H9 (cell line): Measurements from ENCODE around the gene MORC1. TPM values are rescaled to one million over a fixed set of nuclear protein-coding genes. Genes with fewer than 3 reads are reported as not detected.

Source experiments
- DNase-seq: peaks from one replicate; pipeline ENCODE4 v3.0.0-alpha.2; 2017
- H2AFZ ChIP-seq: one replicate; pipeline ENCODE4 v1.6.1; 2013; ENCODE audit warnings: mild to moderate bottlenecking, low read length, control low read depth, moderate library complexity
- H2AK5ac ChIP-seq: 2 replicates; pipeline ENCODE4 v1.6.1; 2013; ENCODE audit warnings: low read length, control low read depth, mixed read lengths; ENCODE audit not compliant: insufficient read length
- H2BK120ac ChIP-seq: one replicate; pipeline ENCODE4 v1.6.1; 2013; ENCODE audit warnings: low read depth, mild to moderate bottlenecking, low read length, control low read depth, inconsistent platforms; ENCODE audit not compliant: poor library complexity, severe bottlenecking
- H2BK12ac ChIP-seq: 2 replicates; pipeline ENCODE4 v1.6.1; 2013; ENCODE audit warnings: low read length, control low read depth, mixed read lengths, low read depth; ENCODE audit not compliant: insufficient read length
- H2BK15ac ChIP-seq: 2 replicates; pipeline ENCODE4 v1.6.1; 2013; ENCODE audit warnings: low read depth, low read length, control low read depth
- H2BK20ac ChIP-seq: one replicate; pipeline ENCODE4 v1.6.1; 2013; ENCODE audit warnings: low read depth, mild to moderate bottlenecking, low read length, control low read depth, inconsistent platforms; ENCODE audit not compliant: poor library complexity, severe bottlenecking
- H2BK5ac ChIP-seq: 2 replicates; pipeline ENCODE4 v1.6.1; 2013; ENCODE audit warnings: low read length, control low read depth, mixed read lengths; ENCODE audit not compliant: insufficient read length
- H3K14ac ChIP-seq: 2 replicates; pipeline ENCODE4 v1.6.1; 2013; ENCODE audit warnings: low read length, control low read depth; ENCODE audit not compliant: insufficient read depth
- H3K18ac ChIP-seq: 2 replicates; pipeline ENCODE4 v1.6.1; 2013; ENCODE audit warnings: low read depth, mild to moderate bottlenecking, mixed read lengths, low read length, control low read depth; ENCODE audit not compliant: insufficient read length
- H3K23ac ChIP-seq: 2 replicates; pipeline ENCODE4 v1.6.1; 2013; ENCODE audit warnings: low read length, control low read depth, mixed read lengths, low read depth; ENCODE audit not compliant: insufficient read length
- H3K23me2 ChIP-seq: 2 replicates; pipeline ENCODE4 v1.6.1; 2013; ENCODE audit warnings: low read depth, mild to moderate bottlenecking, mixed read lengths, low read length, control low read depth; ENCODE audit not compliant: insufficient read length, poor library complexity, severe bottlenecking
- H3K27ac ChIP-seq: 2 replicates; pipeline ENCODE4 v1.5.1; 2013; ENCODE audit warnings: low read length, control low read depth, mixed read lengths, low read depth; ENCODE audit not compliant: insufficient read length
- H3K27me3 ChIP-seq: 2 replicates; pipeline ENCODE4 v1.6.1; 2013; ENCODE audit warnings: low read length, control low read depth, inconsistent platforms; ENCODE audit not compliant: insufficient read depth
- H3K4ac ChIP-seq: 2 replicates; pipeline ENCODE4 v1.6.1; 2013; ENCODE audit warnings: low read depth, mild to moderate bottlenecking, control low read depth, inconsistent platforms, low read length, moderate library complexity
- H3K4me1 ChIP-seq: 2 replicates; pipeline ENCODE4 v1.6.1; 2013; ENCODE audit warnings: low read length, control low read depth, inconsistent platforms; ENCODE audit not compliant: insufficient read depth
- H3K4me2 ChIP-seq: 2 replicates; pipeline ENCODE4 v1.6.1; 2013; ENCODE audit warnings: low read length, control low read depth, mixed read lengths; ENCODE audit not compliant: insufficient read length, insufficient read depth
- H3K56ac ChIP-seq: 2 replicates; pipeline ENCODE4 v1.6.1; 2013; ENCODE audit warnings: low read depth, mild to moderate bottlenecking, mixed read lengths, low read length, control low read depth; ENCODE audit not compliant: insufficient read length
- H3K79me1 ChIP-seq: 2 replicates; pipeline ENCODE4 v1.6.1; 2013; ENCODE audit warnings: low read depth, mild to moderate bottlenecking, moderate library complexity, low read length, control low read depth, inconsistent platforms; ENCODE audit not compliant: insufficient read depth, poor library complexity, severe bottlenecking
- H3K79me2 ChIP-seq: 2 replicates; pipeline ENCODE4 v1.6.1; 2013; ENCODE audit warnings: low read length, control low read depth, inconsistent platforms; ENCODE audit not compliant: insufficient read depth
- H3K9ac ChIP-seq: 2 replicates; pipeline ENCODE4 v1.6.1; 2013; ENCODE audit warnings: low read length, control low read depth, mixed read lengths; ENCODE audit not compliant: insufficient read length; ENCODE audit errors: extremely low read depth
- H3K9me3 ChIP-seq: one replicate; pipeline ENCODE4 v1.6.1; 2013; ENCODE audit warnings: low read depth, low read length, inconsistent platforms; ENCODE audit not compliant: control insufficient read depth
- H3T11ph ChIP-seq: one replicate; pipeline ENCODE4 v1.6.1; 2013; ENCODE audit warnings: mild to moderate bottlenecking, low read length, control low read depth, inconsistent platforms
- H4K20me1 ChIP-seq: one replicate; pipeline ENCODE4 v1.6.1; 2013; ENCODE audit not compliant: control insufficient read depth, insufficient read length, insufficient read depth
- H4K5ac ChIP-seq: 2 replicates; pipeline ENCODE4 v1.6.1; 2013; ENCODE audit warnings: low read depth, mild to moderate bottlenecking, mixed read lengths, low read length, control low read depth; ENCODE audit not compliant: insufficient read length
- H4K8ac ChIP-seq: replicated peaks from 2 replicates; pipeline ENCODE4 v1.6.1; 2013; ENCODE audit warnings: low read length, control low read depth, mixed read lengths, low read depth; ENCODE audit not compliant: insufficient read length
- H4K91ac ChIP-seq: 2 replicates; pipeline ENCODE4 v1.6.1; 2013; ENCODE audit warnings: low read depth, mild to moderate bottlenecking, moderate library complexity, mixed read lengths, low read length, control low read depth; ENCODE audit not compliant: insufficient read length
- H3K27ac Mint-ChIP-seq, 3 experiments: 2 replicates in 2 of 3; 3 replicates in 1 of 3; pipeline ENCODE4 v1.8.0; 2020 to 2021; ENCODE audit warnings: mixed read lengths in 3 of 3, mild to moderate bottlenecking in 1 of 3, moderate library complexity in 1 of 3
- H3K27me3 Mint-ChIP-seq: 2 replicates; pipeline ENCODE4 v1.8.0; 2021; ENCODE audit warnings: low read depth, mild to moderate bottlenecking, moderate library complexity, mixed read lengths
- H3K36me3 Mint-ChIP-seq, 3 experiments: 2 replicates in 2 of 3; 3 replicates in 1 of 3; pipeline ENCODE4 v1.8.0; 2020 to 2021; ENCODE audit warnings: low read depth in 3 of 3, mixed read lengths in 3 of 3; ENCODE audit not compliant: insufficient read depth in 1 of 3
- H3K4me1 Mint-ChIP-seq, 2 experiments: 2 replicates each; pipeline ENCODE4 v1.8.0; 2020; ENCODE audit warnings: mixed read lengths in 2 of 2
- H3K4me3 Mint-ChIP-seq, 2 experiments: 2 replicates in 1 of 2; 3 replicates in 1 of 2; pipeline ENCODE4 v1.8.0; 2020 to 2021; ENCODE audit warnings: mild to moderate bottlenecking in 2 of 2, mixed read lengths in 2 of 2, moderate library complexity in 1 of 2
- H3K9me3 Mint-ChIP-seq, 2 experiments: 2 replicates in 1 of 2; 3 replicates in 1 of 2; pipeline ENCODE4 v1.8.0; 2020; ENCODE audit warnings: mild to moderate bottlenecking in 2 of 2, mixed read lengths in 2 of 2, moderate library complexity in 1 of 2
- WGBS: extraction: QIAGEN DNeasy Blood & Tissue Kit; methylation state at CpG from one replicate; pipeline ENCODE4 v1.1.7; 2013; ENCODE audit warnings: missing lambda C conversion rate, low lambda C conversion rate, mixed read lengths; ENCODE audit not compliant: insufficient read length; ENCODE audit errors: extremely low coverage; 5-methylcytosine and 5-hydroxymethylcytosine counted together
- total RNA-seq: library from RNA; stranded (reverse); gene quantifications from 2 replicates; pipeline ENCODE4 v1.2.1, GENCODE V29; 2021
- TF ChIP-seq, protein P1 (sequence below): fragments of 200-600 bp; sonication (generic); conservative IDR thresholded peaks from 3 replicates; pipeline ENCODE4 v1.8.0; 2021; ENCODE audit warnings: antibody characterized with exemption, mild to moderate bottlenecking

MORC1 gene
- total RNA-seq, 1 experiment from 2014 or later, result not detected

DNA sequence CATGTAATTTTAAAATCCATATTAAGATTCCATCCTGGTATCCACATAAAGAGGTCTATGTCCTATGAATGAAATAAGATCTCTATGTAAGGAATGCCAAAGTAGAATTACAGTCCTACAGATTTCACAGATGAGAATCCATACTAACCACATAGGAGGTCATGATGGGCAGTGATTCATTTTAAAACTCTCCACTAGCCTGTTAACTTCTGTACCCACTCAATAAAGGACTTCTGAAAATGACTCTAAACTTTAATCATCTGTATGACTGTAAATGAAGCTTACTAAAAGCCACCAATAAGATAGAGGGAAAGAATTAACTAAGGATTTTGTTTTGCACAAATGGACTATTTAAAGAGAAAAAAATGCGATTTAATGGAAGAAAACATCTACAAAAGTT lies 28.7 kb downstream of the MORC1 start:
- H3K27me3 ChIP-seq, result no peaks in the 10 kb centered on the region
- no CpG with 5 or more reads among the region's 1 CpG for WGBS
- H3K14ac ChIP-seq, result no peak overlapping the region
- no peak overlapping the region for H4K91ac ChIP-seq
- H3K18ac ChIP-seq, result no peak overlapping the region
- no peaks in the 10 kb centered on the region for H3K27me3 Mint-ChIP-seq
- H3K79me2 ChIP-seq, result no peaks in the 10 kb centered on the region
- no peak overlapping the region for H3K9ac ChIP-seq
- no peak overlapping the region for H3K56ac ChIP-seq
- no peak overlapping the region for H4K8ac ChIP-seq
- no peak overlapping the region for H2BK20ac ChIP-seq
- H2AK5ac ChIP-seq, result no peak overlapping the region
- no peaks in the 10 kb centered on the region for H3K9me3 Mint-ChIP-seq
- no peaks in the 10 kb centered on the region for H3K79me1 ChIP-seq
- H2BK5ac ChIP-seq, result no peak overlapping the region
- H4K20me1 ChIP-seq, result no peaks in the 10 kb centered on the region
- no peak for DNase-seq
- H3K4me3 Mint-ChIP-seq, result no peak overlapping the region
- no peak overlapping the region for H2AFZ ChIP-seq
- H3T11ph ChIP-seq, result no peak overlapping the region
- no peaks in the 10 kb centered on the region for H3K4me1 Mint-ChIP-seq
- no peak overlapping the region for H2BK15ac ChIP-seq
- H3K23ac ChIP-seq, result no peak overlapping the region
- no peaks in the 10 kb centered on the region for H3K23me2 ChIP-seq
- H2BK12ac ChIP-seq, result no peak overlapping the region
- no peaks in the 10 kb centered on the region for H3K9me3 ChIP-seq
- H3K4ac ChIP-seq, result no peak overlapping the region
- TF ChIP-seq, protein P1, sequence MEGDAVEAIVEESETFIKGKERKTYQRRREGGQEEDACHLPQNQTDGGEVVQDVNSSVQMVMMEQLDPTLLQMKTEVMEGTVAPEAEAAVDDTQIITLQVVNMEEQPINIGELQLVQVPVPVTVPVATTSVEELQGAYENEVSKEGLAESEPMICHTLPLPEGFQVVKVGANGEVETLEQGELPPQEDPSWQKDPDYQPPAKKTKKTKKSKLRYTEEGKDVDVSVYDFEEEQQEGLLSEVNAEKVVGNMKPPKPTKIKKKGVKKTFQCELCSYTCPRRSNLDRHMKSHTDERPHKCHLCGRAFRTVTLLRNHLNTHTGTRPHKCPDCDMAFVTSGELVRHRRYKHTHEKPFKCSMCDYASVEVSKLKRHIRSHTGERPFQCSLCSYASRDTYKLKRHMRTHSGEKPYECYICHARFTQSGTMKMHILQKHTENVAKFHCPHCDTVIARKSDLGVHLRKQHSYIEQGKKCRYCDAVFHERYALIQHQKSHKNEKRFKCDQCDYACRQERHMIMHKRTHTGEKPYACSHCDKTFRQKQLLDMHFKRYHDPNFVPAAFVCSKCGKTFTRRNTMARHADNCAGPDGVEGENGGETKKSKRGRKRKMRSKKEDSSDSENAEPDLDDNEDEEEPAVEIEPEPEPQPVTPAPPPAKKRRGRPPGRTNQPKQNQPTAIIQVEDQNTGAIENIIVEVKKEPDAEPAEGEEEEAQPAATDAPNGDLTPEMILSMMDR, result no peak
- no peak overlapping the region for H3K27ac Mint-ChIP-seq
- H4K5ac ChIP-seq, result no peak overlapping the region
- H3K36me3 Mint-ChIP-seq, result no peaks in the 10 kb centered on the region
- no peak overlapping the region for H3K4me2 ChIP-seq
- no peak overlapping the region for H2BK120ac ChIP-seq
- no peaks in the 10 kb centered on the region for H3K4me1 ChIP-seq
- no peak overlapping the region for H3K27ac ChIP-seq
